Fibroblast of the aortic adventitia (primary cell): Measurements from ENCODE around the gene SMIM13. TPM values are rescaled to one million over a fixed set of nuclear protein-coding genes. Genes with fewer than 3 reads are reported as not detected.

Source experiments
- DNase-seq: peaks from one replicate; pipeline ENCODE4 v3.0.0-alpha.2; 2010; ENCODE audit warnings: low read depth
- H3K4me3 ChIP-seq: 2 replicates; pipeline ENCODE4 v1.5.1; 2011; ENCODE audit warnings: low read depth, mild to moderate bottlenecking, control low read depth, low read length, moderate library complexity
- total RNA-seq: library from RNA; depleted of rRNA; stranded (reverse); fragments of >200 nt; gene quantifications from 2 replicates; pipeline ENCODE4 v1.2.3, GENCODE V29; 2012; ENCODE audit warnings: low replicate concordance
- TF ChIP-seq, protein P1 (sequence below): IDR thresholded peaks from 2 replicates; pipeline ENCODE4 v1.5.1; 2011; ENCODE audit warnings: mild to moderate bottlenecking, low read length, control low read depth, inconsistent platforms; ENCODE audit not compliant: insufficient read depth

The SMIM13 gene
- total RNA-seq, 1 donor = 8.1 TPM

- DNase-seq = no peak
- TF ChIP-seq, protein P1, sequence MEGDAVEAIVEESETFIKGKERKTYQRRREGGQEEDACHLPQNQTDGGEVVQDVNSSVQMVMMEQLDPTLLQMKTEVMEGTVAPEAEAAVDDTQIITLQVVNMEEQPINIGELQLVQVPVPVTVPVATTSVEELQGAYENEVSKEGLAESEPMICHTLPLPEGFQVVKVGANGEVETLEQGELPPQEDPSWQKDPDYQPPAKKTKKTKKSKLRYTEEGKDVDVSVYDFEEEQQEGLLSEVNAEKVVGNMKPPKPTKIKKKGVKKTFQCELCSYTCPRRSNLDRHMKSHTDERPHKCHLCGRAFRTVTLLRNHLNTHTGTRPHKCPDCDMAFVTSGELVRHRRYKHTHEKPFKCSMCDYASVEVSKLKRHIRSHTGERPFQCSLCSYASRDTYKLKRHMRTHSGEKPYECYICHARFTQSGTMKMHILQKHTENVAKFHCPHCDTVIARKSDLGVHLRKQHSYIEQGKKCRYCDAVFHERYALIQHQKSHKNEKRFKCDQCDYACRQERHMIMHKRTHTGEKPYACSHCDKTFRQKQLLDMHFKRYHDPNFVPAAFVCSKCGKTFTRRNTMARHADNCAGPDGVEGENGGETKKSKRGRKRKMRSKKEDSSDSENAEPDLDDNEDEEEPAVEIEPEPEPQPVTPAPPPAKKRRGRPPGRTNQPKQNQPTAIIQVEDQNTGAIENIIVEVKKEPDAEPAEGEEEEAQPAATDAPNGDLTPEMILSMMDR = no peak
- H3K4me3 ChIP-seq = no peak overlapping the region
These were observed 68.6 kb downstream of the SMIM13 start for GRCh38 chr6:11162262-11162661.

- H3K4me3 ChIP-seq = no peak overlapping the region
- TF ChIP-seq, protein P1 = no peak
- DNase-seq = no peak
These were observed 70.3 kb downstream of the SMIM13 start for GRCh38 chr6:11163932-11164331.

DNA sequence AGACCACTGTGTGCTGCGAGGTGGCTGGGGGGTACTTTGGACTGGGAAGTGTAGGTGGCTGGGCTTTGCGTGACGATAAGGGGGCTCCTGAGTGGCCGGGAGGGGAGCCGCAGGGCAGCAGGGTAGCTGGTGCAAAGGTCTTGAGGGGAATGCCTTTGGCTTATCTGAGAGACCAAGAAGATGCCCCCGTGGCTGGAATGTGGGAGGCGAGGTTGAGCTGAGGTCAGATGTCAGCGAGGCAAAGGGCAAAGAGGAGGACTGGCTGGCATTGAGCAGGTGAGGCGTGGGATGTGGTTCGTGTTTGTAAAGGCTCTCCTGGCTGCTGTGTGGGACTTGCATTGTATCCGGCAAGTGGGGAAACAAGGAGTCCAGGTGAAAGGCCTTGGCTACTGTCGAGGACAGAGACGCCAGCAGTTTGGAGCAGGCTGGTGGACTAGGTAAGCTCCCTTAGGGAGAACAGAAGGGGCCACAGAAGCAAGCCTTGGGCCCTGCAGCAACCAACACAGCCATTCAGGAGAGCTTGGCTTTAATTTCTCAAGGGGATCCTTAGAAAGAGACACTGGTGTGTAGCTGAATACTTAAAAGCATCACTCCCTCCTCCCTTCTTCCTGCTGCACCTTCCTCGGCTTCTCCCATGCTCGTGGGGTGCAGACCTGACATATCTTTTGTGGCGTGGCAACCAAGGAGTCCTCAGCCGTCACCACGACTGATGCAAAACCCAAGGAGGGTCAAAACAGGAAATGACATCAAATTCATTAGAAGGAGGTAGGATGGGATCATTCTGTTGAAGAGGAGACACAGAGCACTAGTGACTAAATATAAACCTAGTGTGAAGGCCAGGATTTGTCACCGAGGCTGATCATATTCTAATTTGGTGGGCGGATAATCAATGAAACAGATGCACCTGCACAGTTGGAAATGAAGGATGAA, 71.3 kb downstream of the SMIM13 start:
- H3K4me3 ChIP-seq = no peak overlapping the region
- TF ChIP-seq, protein P1 = no peak
- DNase-seq = no peak

DNA sequence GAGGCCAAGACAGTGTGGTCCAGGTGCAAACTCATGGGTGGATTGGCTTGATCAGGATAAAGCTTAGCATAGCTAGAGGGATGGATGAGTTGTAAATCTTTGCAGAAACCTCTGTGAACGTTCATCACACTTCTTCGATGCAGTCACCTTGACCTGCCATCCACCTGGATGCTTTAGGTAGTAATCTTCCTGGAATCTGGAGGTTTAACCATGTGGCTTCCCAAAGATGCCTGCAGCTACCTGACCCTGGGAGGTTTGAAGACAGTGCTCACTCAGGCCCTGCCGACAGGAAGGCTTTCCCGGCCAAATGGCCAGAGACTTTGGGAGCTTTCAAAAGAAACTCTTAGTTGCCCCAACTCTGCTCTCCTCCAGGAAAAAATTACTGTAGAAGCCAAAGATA, 73.3 kb downstream of the SMIM13 start:
- H3K4me3 ChIP-seq = no peak overlapping the region
- TF ChIP-seq, protein P1 = no peak
- DNase-seq = no peak

GRCh38 chr6:11168091-11168635, 74.5 kb downstream of the SMIM13 start:
- DNase-seq = no peak
- H3K4me3 ChIP-seq = no peak overlapping the region
- TF ChIP-seq, protein P1 = no peak

DNA sequence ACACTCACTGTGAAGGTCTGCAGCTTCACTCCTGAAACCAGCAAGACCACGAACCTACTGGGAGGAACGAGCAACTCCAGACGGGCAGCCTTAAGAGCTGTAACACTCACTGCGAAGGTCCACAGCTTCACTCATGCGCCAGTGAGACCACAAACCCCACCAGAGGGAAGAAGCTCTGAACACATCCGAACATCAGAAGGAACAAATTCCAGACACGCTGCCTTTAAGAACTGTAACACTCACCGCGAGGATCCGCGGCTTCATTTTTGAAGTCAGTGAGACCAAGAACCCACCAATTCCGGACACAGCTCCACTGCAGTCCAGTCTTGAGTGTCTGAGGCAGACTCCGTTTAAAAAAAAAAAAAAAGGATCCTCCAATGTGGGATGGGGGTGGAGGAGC, 78.3 kb downstream of the SMIM13 start:
- TF ChIP-seq, protein P1 = no peak
- no peak for DNase-seq
- H3K4me3 ChIP-seq = no peak overlapping the region
